T-cell (primary cell): ENCODE data around the gene DPH5. TPM values are rescaled to one million over a fixed set of nuclear protein-coding genes. Genes with fewer than 3 reads are reported as not detected.

Experiments used
- ATAC-seq, 4 experiments: fragments of 200-7000 bp in 3 of 4; fragments of 150-1000 bp in 1 of 4; cut with Tn5 transposase; replicated peaks in 1 of 4; 1 replicate in 3 of 4; 2 replicates in 1 of 4; pipeline ENCODE4 v1.10.0; 2021; ENCODE audit warnings: moderate library complexity in 3 of 4, mild to moderate bottlenecking in 2 of 4, moderate number of reproducible peaks in 1 of 4
- CTCF ChIA-PET, 2 donors: fragments of 300-600 bp; sonication (Branson Sonifier 250); formaldehyde crosslinking; loops; one replicate each; lab custom pipeline; 2022; ENCODE audit warnings: antibody characterized with exemption in 2 of 2; lab: Charles Lee
- POLR2A ChIA-PET, 2 donors: fragments of 300-600 bp; sonication (Branson Sonifier 250); formaldehyde crosslinking; loops; one replicate each; lab custom pipeline; 2022; ENCODE audit warnings: antibody characterized with exemption in 2 of 2; lab: Charles Lee
- DNase-seq, 35 experiments: peaks; one replicate each; pipeline versions ENCODE4 v3.0.0 to v3.0.0-alpha.2; 2013 to 2023
- H3K27ac ChIP-seq: one replicate; pipeline ENCODE4 v1.5.1; 2013; ENCODE audit warnings: low read length
- H3K27me3 ChIP-seq, 2 experiments: replicated peaks in 1 of 2; 1 replicate in 1 of 2; 2 replicates in 1 of 2; pipeline versions ENCODE4 v1.6.1 to v1.7.0; 2013; ENCODE audit warnings: low read length in 1 of 2, mixed read lengths in 1 of 2; ENCODE audit not compliant: control insufficient read depth in 2 of 2, insufficient read depth in 2 of 2; ENCODE audit errors: extremely low read depth in 1 of 2
- H3K36me3 ChIP-seq, 2 donors: 1 replicate in 1 of 2; 2 replicates in 1 of 2; pipeline versions ENCODE4 v1.6.1 to v1.7.0; 2013; ENCODE audit warnings: low read length in 1 of 2; ENCODE audit not compliant: control insufficient read depth in 2 of 2, insufficient read depth in 1 of 2; ENCODE audit errors: extremely low read depth in 1 of 2
- H3K4me1 ChIP-seq, 2 experiments: 1 replicate in 1 of 2; 2 replicates in 1 of 2; pipeline versions ENCODE4 v1.6.1 to v1.7.0; 2013; ENCODE audit warnings: low read length in 2 of 2, mixed read lengths in 1 of 2; ENCODE audit not compliant: insufficient read depth in 2 of 2, control insufficient read depth in 1 of 2; ENCODE audit errors: extremely low read depth in 1 of 2
- H3K4me3 ChIP-seq, 2 donors: 1 replicate in 1 of 2; 2 replicates in 1 of 2; pipeline versions ENCODE4 v1.5.1 to v1.7.0; 2013; ENCODE audit warnings: mild to moderate bottlenecking in 2 of 2, low read length in 1 of 2, moderate library complexity in 1 of 2; ENCODE audit not compliant: control insufficient read depth in 1 of 2; ENCODE audit errors: extremely low read depth in 1 of 2
- H3K9me3 ChIP-seq: 2 replicates; pipeline ENCODE4 v1.7.0; 2013
- H3K27ac Mint-ChIP-seq, 2 donors: one replicate each; pipeline ENCODE4 v1.8.0; 2020 to 2021; ENCODE audit warnings: mild to moderate bottlenecking in 2 of 2, mixed read lengths in 2 of 2
- H3K27me3 Mint-ChIP-seq, 2 donors: one replicate each; pipeline ENCODE4 v1.8.0; 2021 to 2022; ENCODE audit warnings: mixed read lengths in 2 of 2
- H3K36me3 Mint-ChIP-seq: one replicate; pipeline ENCODE4 v1.8.0; 2021; ENCODE audit warnings: mixed read lengths
- H3K4me1 Mint-ChIP-seq, 3 donors: one replicate each; pipeline ENCODE4 v1.8.0; 2020 to 2022; ENCODE audit warnings: mixed read lengths in 3 of 3, mild to moderate bottlenecking in 1 of 3
- H3K4me3 Mint-ChIP-seq, 3 donors: one replicate each; pipeline ENCODE4 v1.8.0; 2020 to 2022; ENCODE audit warnings: mild to moderate bottlenecking in 3 of 3, mixed read lengths in 3 of 3, moderate library complexity in 3 of 3
- H3K9me3 Mint-ChIP-seq, 3 donors: one replicate each; pipeline ENCODE4 v1.8.0; 2020 to 2022; ENCODE audit warnings: mixed read lengths in 3 of 3
- WGBS: methylation state at CpG from one replicate; pipeline ENCODE4 v1.1.5; 2013; ENCODE audit warnings: missing lambda C conversion rate; ENCODE audit not compliant: insufficient coverage; 5-methylcytosine and 5-hydroxymethylcytosine counted together
- total RNA-seq, 35 experiments: library from RNA in 6 of 35; stranded (reverse) in 6 of 35; fragments of 120-200 nt in 1 of 35; gene quantifications; one replicate each; pipeline versions ENCODE4 v1.2.1 to v1.2.4 and lab custom pipeline; 2013 to 2026

Gene DPH5
- total RNA-seq, 5 donors from 2014 or later (not counting 1 experiment from before 2014, with no cell fraction given): 42.7 to 65.6 (median 45.0) TPM

DNA sequence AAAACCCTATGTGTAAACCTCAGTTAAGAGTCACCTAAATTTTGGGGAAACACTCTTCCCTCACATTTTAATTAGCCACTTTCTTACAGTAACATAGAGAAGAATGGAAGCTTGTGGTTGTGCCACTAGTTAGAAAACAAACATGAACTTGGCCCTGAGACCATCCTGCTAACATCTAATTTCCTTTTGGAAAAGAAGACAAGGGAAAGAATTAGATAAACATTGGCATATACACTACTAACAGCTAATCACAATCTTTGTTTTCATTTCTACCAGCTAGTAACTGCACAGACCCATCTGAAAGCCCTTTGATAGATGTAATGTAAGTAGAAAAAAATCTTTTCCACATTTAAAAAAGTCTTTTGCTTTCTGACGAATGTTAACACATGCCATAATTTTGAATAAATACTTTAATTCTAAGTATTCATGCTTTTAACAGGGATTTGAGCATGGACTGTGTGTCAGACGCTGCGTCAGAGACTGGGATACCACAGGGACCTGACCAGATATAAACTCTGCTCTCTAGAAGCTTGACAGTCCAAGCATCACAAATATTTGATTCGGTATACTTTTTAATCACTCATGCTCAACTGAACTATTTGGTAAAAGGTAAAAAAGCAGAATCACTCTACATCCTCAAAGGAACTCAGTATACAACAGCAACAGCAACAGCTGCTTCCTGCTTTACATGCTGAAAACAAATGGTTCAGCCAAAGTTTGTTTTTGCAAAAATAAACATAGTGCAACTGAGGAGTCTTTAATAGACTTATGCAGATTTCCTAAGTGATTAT is 30.2 kb downstream of the DPH5 start:
- peak overlapping the region; percentile 52 to 86 for H3K27ac Mint-ChIP-seq
- ChIA-PET CTCF (interaction anchor here in 1 of 2 donors (1.3 kb wide), 1 partner anchor 32 kb away, joined by 5 read pairs; no protein-coding TSS in a partner anchor), POLR2A (no interaction called here)
- no peaks in the 10 kb centered on the region for H3K27me3 Mint-ChIP-seq
- H3K9me3 Mint-ChIP-seq: no peaks in the 10 kb centered on the region
- WGBS: no CpG with 5 or more reads among the region's 4 CpGs
- Histone ChIP-seq H3K4me1 (peaks cover 3 to 11% of the 10 kb centered on the region in 2 experiments), H3K36me3 (peaks cover 8 to 27% of the 10 kb centered on the region in 2 donors), H3K27me3 (no peaks in the 10 kb centered on the region), H3K4me3 (no peak overlapping the region), H3K27ac (no peak overlapping the region), H3K9me3 (no peaks in the 10 kb centered on the region)
- H3K4me1 Mint-ChIP-seq: peaks cover 27 to 34% (median 31%) of the 10 kb centered on the region in 3 donors
- peak overlapping the region in 1 of 3 donors; percentile 31 for H3K4me3 Mint-ChIP-seq
- peaks cover 56% of the 10 kb centered on the region for H3K36me3 Mint-ChIP-seq
- DNase-seq (peak in 1 of 35 experiments; percentile 12), ATAC-seq (peak; percentile 34 to 81 (median 62))

DNA sequence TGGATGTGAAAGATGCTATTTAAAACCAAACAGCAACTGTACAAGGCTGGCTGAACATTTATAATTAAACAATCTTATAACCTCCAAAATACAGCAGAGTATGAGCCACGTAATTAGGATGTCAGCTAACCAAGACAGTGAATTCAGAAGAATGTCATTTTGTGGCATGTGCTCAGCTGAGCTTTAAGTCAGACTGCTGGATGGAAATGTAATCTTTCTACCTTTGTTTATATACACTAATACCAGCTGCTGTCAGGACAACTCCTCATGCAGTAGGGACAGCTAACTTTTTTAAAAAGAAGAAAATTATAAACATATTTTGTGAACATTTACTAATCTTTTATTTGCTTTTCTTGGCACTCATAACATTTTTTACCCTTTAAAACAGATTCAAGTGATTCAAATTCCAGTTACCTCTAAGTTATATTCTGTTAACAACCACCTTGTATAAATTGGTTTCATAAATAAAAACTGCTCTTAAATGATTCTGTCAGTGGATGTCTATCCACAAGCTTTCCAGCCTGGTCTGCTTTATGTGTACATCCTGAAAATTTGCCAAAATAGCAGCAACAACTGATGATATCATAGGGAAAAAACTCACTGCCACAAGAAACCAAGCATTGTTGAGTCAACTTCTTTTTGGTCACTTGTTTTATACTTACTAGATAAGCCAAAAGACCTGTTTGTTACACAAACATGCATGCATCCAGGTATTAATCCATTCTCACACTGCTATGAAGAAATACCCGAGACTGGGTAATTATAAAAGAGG is 36.1 kb downstream of the DPH5 start:
- no CpG with 5 or more reads among the region's 2 CpGs for WGBS
- ATAC-seq (no peak), DNase-seq (no peak)
- H3K27me3 Mint-ChIP-seq: no peaks in the 10 kb centered on the region
- ChIA-PET CTCF (interaction anchor here in 1 of 2 donors (0.6 kb wide), 1 partner anchor 41 kb away, joined by 3 read pairs; no protein-coding TSS in a partner anchor), POLR2A (interaction anchor here (0.7 to 1.4 kb wide), 2 partner anchors 15 to 148 kb away, joined by 3 read pairs; no protein-coding TSS in a partner anchor)
- peaks cover 17 to 24% (median 20%) of the 10 kb centered on the region in 3 donors for H3K4me1 Mint-ChIP-seq
- peaks cover 59% of the 10 kb centered on the region for H3K36me3 Mint-ChIP-seq
- H3K27ac ChIP-seq: no peak overlapping the region
- no peaks in the 10 kb centered on the region for H3K27me3 ChIP-seq
- H3K36me3 ChIP-seq: peaks cover 10 to 21% of the 10 kb centered on the region in 2 donors
- H3K9me3 ChIP-seq: no peaks in the 10 kb centered on the region
- no peaks in the 10 kb centered on the region for H3K4me1 ChIP-seq
- H3K4me3 ChIP-seq: no peak overlapping the region
- peak overlapping the region in 1 of 2 donors; percentile 40 for H3K27ac Mint-ChIP-seq
- H3K9me3 Mint-ChIP-seq: no peaks in the 10 kb centered on the region
- H3K4me3 Mint-ChIP-seq: no peak overlapping the region

DNA sequence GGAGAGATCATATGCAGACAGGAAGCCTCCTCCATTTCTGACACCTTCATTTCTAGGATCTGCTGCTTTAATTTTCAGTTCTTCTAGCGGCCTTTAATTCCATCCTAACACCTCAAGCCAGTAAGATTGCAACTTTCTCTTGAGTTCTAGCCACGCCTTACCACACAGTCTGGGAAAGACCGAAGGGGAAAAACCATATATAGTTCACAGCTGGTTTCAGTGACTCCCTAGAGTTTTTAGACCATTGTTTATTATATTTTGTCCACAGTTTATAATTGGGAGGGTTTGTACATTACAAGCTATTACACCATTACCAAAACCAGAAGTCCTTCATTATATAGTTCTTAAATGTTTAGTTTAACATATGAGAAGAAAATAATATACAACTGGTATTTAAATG is 37.5 kb downstream of the DPH5 start:
- no peaks in the 10 kb centered on the region for H3K9me3 Mint-ChIP-seq
- peaks cover 65% of the 10 kb centered on the region for H3K36me3 Mint-ChIP-seq
- H3K36me3 ChIP-seq: peaks cover 10 to 24% of the 10 kb centered on the region in 2 donors
- no peak overlapping the region for H3K4me3 ChIP-seq
- no peaks in the 10 kb centered on the region for H3K9me3 ChIP-seq
- peaks cover 21 to 30% (median 24%) of the 10 kb centered on the region in 3 donors for H3K4me1 Mint-ChIP-seq
- H3K4me1 ChIP-seq: peaks cover 0 to 2% of the 10 kb centered on the region in 2 experiments
- H3K27ac ChIP-seq: no peak overlapping the region
- POLR2A ChIA-PET: interaction anchor here (0.5 to 0.6 kb wide), 6 partner anchors 18 to 320 kb away, joined by 3 to 5 read pairs (median 4); no protein-coding TSS in a partner anchor
- no peak overlapping the region for H3K4me3 Mint-ChIP-seq
- CTCF ChIA-PET: no interaction called here
- no peak for DNase-seq
- H3K27me3 ChIP-seq: no peaks in the 10 kb centered on the region
- WGBS: 86% methylated on average over 1 of the region's 3 CpGs
- no peak for ATAC-seq
- H3K27ac Mint-ChIP-seq: peak overlapping the region in 1 of 2 donors; percentile 18
- H3K27me3 Mint-ChIP-seq: no peaks in the 10 kb centered on the region

DNA sequence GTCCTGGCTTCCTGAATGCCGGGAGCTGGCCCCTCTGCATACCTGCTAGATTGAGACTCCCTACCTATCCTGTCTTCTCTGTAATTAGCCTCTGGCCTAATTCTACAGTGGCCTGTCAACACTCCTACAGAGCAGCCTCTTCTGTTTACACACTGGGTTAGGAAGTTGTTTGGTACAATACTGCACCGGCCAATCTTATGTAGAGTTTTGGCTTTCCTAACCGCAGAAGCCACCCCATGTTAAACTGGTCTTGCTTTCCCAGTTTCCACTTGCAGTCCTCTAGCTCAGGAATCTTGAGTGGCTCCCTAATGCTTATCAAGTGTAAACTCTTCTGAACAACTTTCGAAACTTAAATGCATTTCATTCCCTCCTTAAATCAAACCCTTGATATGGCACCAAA is 42.8 kb downstream of the DPH5 start:
- CTCF ChIA-PET: no interaction called here
- no peak overlapping the region for H3K27ac Mint-ChIP-seq
- Histone ChIP-seq H3K27ac (no peak overlapping the region), H3K4me3 (no peak overlapping the region), H3K27me3 (no peaks in the 10 kb centered on the region), H3K36me3 (peaks cover 3 to 10% of the 10 kb centered on the region in 2 donors), H3K9me3 (no peaks in the 10 kb centered on the region), H3K4me1 (peaks cover 0 to 3% of the 10 kb centered on the region in 2 experiments)
- H3K36me3 Mint-ChIP-seq: peaks cover 75% of the 10 kb centered on the region
- 94% methylated on average over 3 of the region's 4 CpGs for WGBS
- no peaks in the 10 kb centered on the region for H3K27me3 Mint-ChIP-seq
- no peaks in the 10 kb centered on the region for H3K9me3 Mint-ChIP-seq
- ATAC-seq (no peak), DNase-seq (no peak)
- POLR2A ChIA-PET: interaction anchor here in 1 of 2 donors (0.6 kb wide), 1 partner anchor 92 kb away, joined by 3 read pairs; no protein-coding TSS in a partner anchor
- peaks cover 26 to 54% (median 38%) of the 10 kb centered on the region in 3 donors for H3K4me1 Mint-ChIP-seq
- H3K4me3 Mint-ChIP-seq: no peak overlapping the region

DNA sequence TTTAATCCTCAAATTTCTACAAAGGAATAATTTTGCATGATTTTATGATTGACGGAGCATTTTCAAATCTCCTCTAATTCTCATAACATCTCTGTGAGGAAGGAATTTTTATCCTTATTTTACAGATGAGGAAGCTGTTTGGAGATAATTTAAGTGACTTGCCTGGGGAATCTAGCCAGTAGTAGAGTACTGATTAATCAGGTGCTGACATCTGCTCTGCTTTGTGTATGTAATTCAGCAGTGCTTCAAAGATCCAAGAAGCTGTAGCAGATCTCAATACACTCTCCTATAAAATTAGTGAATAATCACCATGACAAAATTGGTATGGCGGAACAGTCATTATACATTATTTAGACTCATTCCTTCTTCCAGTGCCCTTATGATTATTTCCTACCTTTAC is 46.0 kb downstream of the DPH5 start:
- Mint-ChIP-seq H3K27me3 (no peaks in the 10 kb centered on the region), H3K4me1 (peaks cover 29 to 42% (median 40%) of the 10 kb centered on the region in 3 donors), H3K36me3 (peaks cover 72% of the 10 kb centered on the region), H3K27ac (peak overlapping the region in 1 of 2 donors; percentile 52), H3K4me3 (no peak overlapping the region), H3K9me3 (no peaks in the 10 kb centered on the region)
- 100% methylated on average over 1 of the region's 2 CpGs for WGBS
- peaks cover 0 to 5% of the 10 kb centered on the region in 2 experiments for H3K4me1 ChIP-seq
- peaks cover 7 to 25% of the 10 kb centered on the region in 2 donors for H3K36me3 ChIP-seq
- no peak overlapping the region for H3K27ac ChIP-seq
- no peak for ATAC-seq
- H3K9me3 ChIP-seq: no peaks in the 10 kb centered on the region
- CTCF ChIA-PET: no interaction called here
- H3K4me3 ChIP-seq: no peak overlapping the region
- DNase-seq: no peak
- POLR2A ChIA-PET: interaction anchor here (0.6 to 1.1 kb wide), 4 partner anchors 12 to 519 kb away, joined by 3 to 7 read pairs (median 3); no protein-coding TSS in a partner anchor
- no peaks in the 10 kb centered on the region for H3K27me3 ChIP-seq

DNA sequence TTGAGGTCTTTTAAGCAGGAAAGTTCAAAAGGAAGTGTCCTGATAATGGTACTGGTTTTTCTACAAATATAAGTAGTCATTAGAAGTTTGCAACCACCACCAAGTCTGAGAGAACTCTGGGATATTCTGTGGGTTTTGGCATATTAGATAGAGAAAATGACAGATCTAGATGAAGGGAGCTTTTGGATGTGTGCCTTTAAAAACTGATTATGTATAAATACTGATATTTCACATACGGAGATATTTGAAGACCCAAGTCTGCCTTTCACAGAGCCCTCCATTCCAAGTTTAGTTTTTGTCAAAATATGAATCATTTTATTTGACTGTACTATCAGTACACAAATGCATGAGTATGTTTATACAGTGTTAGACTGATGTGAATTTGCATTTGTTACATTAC is 48.6 kb downstream of the DPH5 start:
- H3K36me3 ChIP-seq: peaks cover 4 to 25% of the 10 kb centered on the region in 2 donors
- peaks cover 0 to 4% of the 10 kb centered on the region in 2 experiments for H3K4me1 ChIP-seq
- no peaks in the 10 kb centered on the region for H3K9me3 ChIP-seq
- ChIA-PET POLR2A (interaction anchor here in 1 of 2 donors (0.5 kb wide), 1 partner anchor 22 kb away, joined by 3 read pairs; no protein-coding TSS in a partner anchor), CTCF (no interaction called here)
- WGBS: no CpG with 5 or more reads among the region's 1 CpG
- H3K4me3 ChIP-seq: no peak overlapping the region
- H3K27ac Mint-ChIP-seq: peak overlapping the region in 1 of 2 donors; percentile 55
- H3K27ac ChIP-seq: no peak overlapping the region
- no peak for ATAC-seq
- no peak for DNase-seq
- no peaks in the 10 kb centered on the region for H3K27me3 Mint-ChIP-seq
- no peaks in the 10 kb centered on the region for H3K9me3 Mint-ChIP-seq
- no peak overlapping the region for H3K4me3 Mint-ChIP-seq
- H3K4me1 Mint-ChIP-seq: peaks cover 41 to 45% (median 43%) of the 10 kb centered on the region in 3 donors
- peaks cover 65% of the 10 kb centered on the region for H3K36me3 Mint-ChIP-seq
- H3K27me3 ChIP-seq: no peaks in the 10 kb centered on the region
